GOT3 (cell line): ENCODE data around the gene CALU.

Source experiments
- DNase-seq: peaks from one replicate; lab custom pipeline; 2025; ENCODE audit warnings: mixed read lengths; lab: John Stamatoyannopoulos, UW

CALU gene

GRCh38 chr7:128752251-128752650 is 13.1 kb downstream of the CALU start:
- no peak for DNase-seq

- no peak for DNase-seq
Observed at GRCh38 chr7:128755075-128755818, 16.1 kb downstream of the CALU start.

- DNase-seq: no peak
Observed at GRCh38 chr7:128755819-128756476, 16.8 kb downstream of the CALU start.

GRCh38 chr7:128757203-128757602 is 18.0 kb downstream of the CALU start:
- no peak for DNase-seq

- DNase-seq: no peak
Observed at GRCh38 chr7:128758553-128758952, 19.4 kb downstream of the CALU start.

GRCh38 chr7:128759242-128759641 is 20.1 kb downstream of the CALU start:
- no peak for DNase-seq

- no peak for DNase-seq
Observed at GRCh38 chr7:128763541-128763940, 24.4 kb downstream of the CALU start.

- DNase-seq: no peak
Observed at GRCh38 chr7:128767475-128768110, 28.4 kb downstream of the CALU start.

GRCh38 chr7:128770233-128770632 is 31.1 kb downstream of the CALU start:
- no peak for DNase-seq

GRCh38 chr7:128773604-128774003 is 34.4 kb downstream of the CALU start:
- no peak for DNase-seq

GRCh38 chr7:128774029-128774689 is 35.0 kb downstream of the CALU start:
- no peak for DNase-seq

- DNase-seq: no peak
Observed at GRCh38 chr7:128774921-128775320, 35.8 kb downstream of the CALU start.

GRCh38 chr7:128775744-128776474 is 36.8 kb downstream of the CALU start, which contains the start of gene OPN1SW:
OPN1SW (minus strand) TSS chr7:128775794; CDS start chr7:128775781, 13 bp downstream.
- no peak for DNase-seq

GRCh38 chr7:128777156-128778123 is 38.3 kb downstream of the CALU start:
- DNase-seq: no peak

GRCh38 chr7:128778946-128779345 is 39.8 kb downstream of the CALU start:
- DNase-seq: no peak

GRCh38 chr7:128781126-128781525 is 42.0 kb downstream of the CALU start:
- DNase-seq: no peak

GRCh38 chr7:128781851-128782250 is 42.7 kb downstream of the CALU start:
- DNase-seq: no peak

GRCh38 chr7:128783143-128783861 is 44.1 kb downstream of the CALU start:
- peak; percentile 52 for DNase-seq

GRCh38 chr7:128785738-128786137 is 46.6 kb downstream of the CALU start:
- DNase-seq: no peak
